ENCODE data around the gene PPP2R5D. TPM values are rescaled to one million over a fixed set of nuclear protein-coding genes. Genes with fewer than 3 reads are reported as not detected.
"Not testable (repeated sequence)": the region's sequence is repeated elsewhere in the genome, so short reads cannot be mapped to it uniquely, and the experiment has no call there.

PPP2R5D gene
- total RNA-seq, 4 donors from 2014 or later: 38.0 to 87.5 (median 52.9) TPM

DNA sequence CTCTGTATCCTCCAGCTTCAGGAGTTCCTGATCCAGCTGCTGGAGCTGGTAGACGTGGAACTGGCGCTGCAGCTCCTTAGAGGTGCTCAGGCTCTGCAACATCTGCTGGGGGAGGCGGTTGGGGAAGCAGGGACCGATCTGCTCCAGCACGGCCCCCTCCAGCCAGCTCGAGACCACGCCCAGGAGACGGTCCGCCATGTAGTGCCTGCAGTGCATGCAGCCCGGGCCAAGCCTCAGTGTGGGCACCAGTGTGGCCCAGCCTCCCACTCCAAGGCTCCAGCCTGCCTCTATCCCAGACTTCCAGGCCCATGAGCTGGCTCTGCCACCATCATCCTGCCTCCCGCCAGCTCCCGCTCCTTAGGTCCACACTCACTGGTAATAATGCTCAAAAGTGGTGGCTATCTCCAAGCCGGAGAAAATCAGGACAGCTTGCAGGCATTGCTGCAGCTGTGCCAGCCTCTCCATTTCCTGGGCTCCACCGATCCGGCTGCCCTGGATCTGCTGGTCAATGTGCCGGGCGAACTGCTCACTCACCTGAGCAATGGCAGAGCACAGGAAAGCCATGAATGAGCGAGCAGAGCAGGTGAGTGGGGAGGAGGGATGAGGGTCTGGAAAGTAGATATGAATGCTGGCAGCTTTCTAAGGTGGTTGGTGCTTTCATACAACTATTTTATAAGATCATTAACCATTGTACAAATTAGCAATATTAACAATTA, 56.3 kb downstream of the PPP2R5D start:
- TF ChIP-seq, protein P1, sequence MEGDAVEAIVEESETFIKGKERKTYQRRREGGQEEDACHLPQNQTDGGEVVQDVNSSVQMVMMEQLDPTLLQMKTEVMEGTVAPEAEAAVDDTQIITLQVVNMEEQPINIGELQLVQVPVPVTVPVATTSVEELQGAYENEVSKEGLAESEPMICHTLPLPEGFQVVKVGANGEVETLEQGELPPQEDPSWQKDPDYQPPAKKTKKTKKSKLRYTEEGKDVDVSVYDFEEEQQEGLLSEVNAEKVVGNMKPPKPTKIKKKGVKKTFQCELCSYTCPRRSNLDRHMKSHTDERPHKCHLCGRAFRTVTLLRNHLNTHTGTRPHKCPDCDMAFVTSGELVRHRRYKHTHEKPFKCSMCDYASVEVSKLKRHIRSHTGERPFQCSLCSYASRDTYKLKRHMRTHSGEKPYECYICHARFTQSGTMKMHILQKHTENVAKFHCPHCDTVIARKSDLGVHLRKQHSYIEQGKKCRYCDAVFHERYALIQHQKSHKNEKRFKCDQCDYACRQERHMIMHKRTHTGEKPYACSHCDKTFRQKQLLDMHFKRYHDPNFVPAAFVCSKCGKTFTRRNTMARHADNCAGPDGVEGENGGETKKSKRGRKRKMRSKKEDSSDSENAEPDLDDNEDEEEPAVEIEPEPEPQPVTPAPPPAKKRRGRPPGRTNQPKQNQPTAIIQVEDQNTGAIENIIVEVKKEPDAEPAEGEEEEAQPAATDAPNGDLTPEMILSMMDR (IDR thresholded peaks at IDR 0.05): no peak
- Histone ChIP-seq H3K36me3 (peaks cover 0 to 13% (median 4%) of the 10 kb centered on the region in 4 donors), H3K27me3 (no peaks in the 10 kb centered on the region), H3K9me3 (no peaks in the 10 kb centered on the region), H3K4me1 (no peaks in the 10 kb centered on the region), H3K27ac (no peak overlapping the region), H3K4me3 (no peak overlapping the region)
- intact Hi-C loops (cut with DNase I; ENCODE audit: low total_unique reads): no loop called here
- WGBS, 2 donors (ENCODE audit: low coverage in 1 of 2): 97 to 100% methylated on average over 1 to 18 of the region's 18 CpGs
- DNase-seq: no peak
- in situ Hi-C loops (cut with MboI; ENCODE audit: low pct_ligation_motif_present in 1 of 4, low pct_unique_long_range_greater_than_20kb in 1 of 4, low sequenced_read_pairs in 3 of 4): no loop called here

DNA sequence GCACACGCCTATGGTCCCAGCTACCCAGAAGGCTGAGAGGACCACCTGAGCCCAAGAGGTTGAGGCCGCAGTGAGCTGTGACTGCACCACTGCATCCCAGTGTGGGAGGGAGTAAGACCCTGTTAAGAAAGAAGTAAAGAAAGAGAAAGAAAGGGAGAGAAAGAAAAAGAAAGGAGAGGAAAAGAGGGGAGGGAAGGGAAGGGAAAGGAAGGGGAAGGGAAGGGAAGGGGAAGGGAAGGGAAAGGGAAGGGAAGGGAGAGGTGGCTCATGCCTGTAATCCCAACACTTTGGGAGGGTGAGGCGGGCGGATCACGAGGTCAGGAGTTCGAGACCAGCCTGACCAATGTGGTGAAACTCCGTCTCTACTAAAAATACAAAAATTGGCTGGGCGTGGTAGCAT, 57.1 kb downstream of the PPP2R5D start:
- H3K27me3 ChIP-seq; H3K9me3 ChIP-seq; DNase-seq; intact Hi-C loops (cut with DNase I; ENCODE audit: low total_unique reads); H3K4me1 ChIP-seq; H3K4me3 ChIP-seq; H3K27ac ChIP-seq; in situ Hi-C loops (cut with MboI; ENCODE audit: low pct_ligation_motif_present in 1 of 4, low pct_unique_long_range_greater_than_20kb in 1 of 4, low sequenced_read_pairs in 3 of 4): not testable (repeated sequence)
- WGBS, 2 donors (ENCODE audit: low coverage in 1 of 2): 95 to 96% methylated on average over 7 to 8 of the region's 8 CpGs
- peaks cover 0 to 13% (median 4%) of the 10 kb centered on the region in 4 donors for H3K36me3 ChIP-seq

DNA sequence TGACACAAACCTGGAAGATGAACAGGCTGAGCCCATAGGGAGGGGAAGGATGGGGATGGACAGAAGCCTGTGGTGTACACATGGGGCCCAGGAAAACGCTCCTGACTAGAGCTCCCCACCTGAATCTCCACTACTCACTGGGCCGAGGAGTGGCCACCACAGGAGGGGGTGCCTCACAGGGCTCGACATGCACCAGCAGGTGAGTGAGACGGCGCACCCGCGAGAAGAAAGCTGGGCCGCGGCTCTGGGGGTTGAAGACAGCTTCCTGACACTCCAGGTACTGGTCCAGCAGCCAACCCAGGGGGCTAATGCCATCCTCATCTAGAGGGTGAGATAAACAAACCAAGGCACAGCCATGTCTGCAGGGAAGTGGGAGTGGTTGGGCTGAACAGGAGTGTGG, 58.9 kb downstream of the PPP2R5D start:
- H3K9me3 ChIP-seq: no peaks in the 10 kb centered on the region
- no peak overlapping the region for H3K27ac ChIP-seq
- peaks cover 0 to 17% (median 2%) of the 10 kb centered on the region in 4 donors for H3K36me3 ChIP-seq
- no peak overlapping the region for H3K4me3 ChIP-seq
- H3K27me3 ChIP-seq: no peaks in the 10 kb centered on the region
- no peaks in the 10 kb centered on the region for H3K4me1 ChIP-seq
- no peak for DNase-seq
- WGBS, 2 donors (ENCODE audit: low coverage in 1 of 2): 95% methylated on average over 9 of the region's 9 CpGs; no CpG with 5 or more reads in 1 of the 2 donors
- TF ChIP-seq EP300 (IDR thresholded peaks at IDR 0.05; ENCODE audit: low read depth) (no peak), POLR2A (IDR thresholded peaks at IDR 0.05) (no peak), POLR2AphosphoS5 (IDR thresholded peaks at IDR 0.05) (no peak)
- TF ChIP-seq, protein P1 (IDR thresholded peaks at IDR 0.05): no peak
- in situ Hi-C loops (cut with MboI; ENCODE audit: low pct_ligation_motif_present in 1 of 4, low pct_unique_long_range_greater_than_20kb in 1 of 4, low sequenced_read_pairs in 3 of 4): no loop called here
- intact Hi-C loops (cut with DNase I; ENCODE audit: low total_unique reads): no loop called here

DNA sequence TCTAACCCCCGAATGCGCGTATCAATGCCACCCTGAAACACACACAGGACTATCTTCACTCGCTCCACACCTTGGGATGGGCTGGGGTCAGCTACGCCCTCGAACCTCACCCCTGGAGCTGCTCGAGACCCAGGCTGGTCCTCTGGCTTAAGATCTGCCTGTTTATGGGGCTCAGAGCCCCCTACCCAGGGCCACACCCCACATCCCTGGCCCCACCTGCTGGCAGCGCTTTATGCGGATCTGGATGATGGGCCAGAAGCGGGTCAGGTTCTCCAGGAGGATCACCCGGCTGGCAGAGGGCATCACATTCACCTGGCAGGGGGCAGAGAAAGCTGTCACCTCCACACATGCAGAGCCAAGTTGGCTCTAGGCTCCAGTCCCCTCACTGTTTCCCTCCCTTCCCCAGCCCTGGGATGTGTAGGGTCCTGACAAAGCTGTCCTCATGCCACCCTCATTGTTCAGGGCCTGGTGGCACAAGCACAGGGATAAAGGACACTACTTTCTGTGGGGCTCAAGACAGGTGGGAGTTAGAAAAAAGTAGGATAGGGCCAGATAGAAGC, 61.1 kb downstream of the PPP2R5D start:
- Histone ChIP-seq H3K4me1 (no peaks in the 10 kb centered on the region), H3K27me3 (no peaks in the 10 kb centered on the region), H3K36me3 (peaks cover 0 to 18% (median 0%) of the 10 kb centered on the region in 4 donors), H3K9me3 (no peaks in the 10 kb centered on the region), H3K27ac (no peak overlapping the region), H3K4me3 (no peak overlapping the region)
- TF ChIP-seq POLR2AphosphoS5 (IDR thresholded peaks at IDR 0.05): no peak
- TF ChIP-seq, protein P1 (IDR thresholded peaks at IDR 0.05): no peak
- TF ChIP-seq EP300 (IDR thresholded peaks at IDR 0.05; ENCODE audit: low read depth): no peak
- no peak for TF ChIP-seq POLR2A (IDR thresholded peaks at IDR 0.05)
- in situ Hi-C loops (cut with MboI; ENCODE audit: low pct_ligation_motif_present in 1 of 4, low pct_unique_long_range_greater_than_20kb in 1 of 4, low sequenced_read_pairs in 3 of 4): no loop called here
- no peak for DNase-seq
- 91% methylated on average over 11 of the region's 11 CpGs; no CpG with 5 or more reads in 1 of the 2 donors for WGBS, 2 donors (ENCODE audit: low coverage in 1 of 2)
- intact Hi-C loops (cut with DNase I; ENCODE audit: low total_unique reads): no loop called here
